ENCODE measurements around the gene PBX3. TPM values are rescaled to one million over a fixed set of nuclear protein-coding genes. Genes with fewer than 3 reads are reported as not detected.

The PBX3 gene
- total RNA-seq, 2 donors from 2014 or later, result 16.9 to 17.6 TPM

GRCh38 chr9:125974705-125975104, 227.5 kb downstream of the PBX3 start:
- peaks cover 2 to 5% of the 10 kb centered on the region in 2 donors for H3K36me3 Mint-ChIP-seq
- peaks cover 5 to 10% of the 10 kb centered on the region in 2 donors for H3K9me3 Mint-ChIP-seq
- no peak for ATAC-seq
- DNase-seq (ENCODE audit: low spot score in 2 of 2), result no peak
- no peak overlapping the region for H3K27ac Mint-ChIP-seq

GRCh38 chr9:125977223-125977622, 230.1 kb downstream of the PBX3 start:
- Mint-ChIP-seq H3K27ac (no peak overlapping the region), H3K36me3 (peaks cover 9 to 12% of the 10 kb centered on the region in 2 donors), H3K9me3 (peaks cover 16% of the 10 kb centered on the region in 2 donors)
- ATAC-seq (no peak), DNase-seq (ENCODE audit: low spot score in 2 of 2) (no peak)

- Mint-ChIP-seq H3K27ac (no peak overlapping the region), H3K36me3 (peaks cover 9 to 12% of the 10 kb centered on the region in 2 donors), H3K9me3 (peaks cover 16% of the 10 kb centered on the region in 2 donors)
- DNase-seq (ENCODE audit: low spot score in 2 of 2) (no peak), ATAC-seq (no peak)
Observed at GRCh38 chr9:125979383-125979782, 232.2 kb downstream of the PBX3 start.

- Mint-ChIP-seq H3K36me3 (peaks cover 9 to 12% of the 10 kb centered on the region in 2 donors), H3K9me3 (peaks cover 16 to 23% of the 10 kb centered on the region in 2 donors), H3K27ac (no peak overlapping the region)
- no peak for ATAC-seq
- DNase-seq (ENCODE audit: low spot score in 2 of 2), result no peak
Observed at GRCh38 chr9:125982798-125983406, 235.7 kb downstream of the PBX3 start.

- peaks cover 9 to 12% of the 10 kb centered on the region in 2 donors for H3K36me3 Mint-ChIP-seq
- H3K9me3 Mint-ChIP-seq, result peaks cover 13 to 23% of the 10 kb centered on the region in 2 donors
- H3K27ac Mint-ChIP-seq, result no peak overlapping the region
- no peak for ATAC-seq
- no peak for DNase-seq (ENCODE audit: low spot score in 2 of 2)
Observed at GRCh38 chr9:125983681-125984080, 236.5 kb downstream of the PBX3 start.

GRCh38 chr9:125984461-125984860, 237.3 kb downstream of the PBX3 start:
- Mint-ChIP-seq H3K27ac (no peak overlapping the region), H3K9me3 (peaks cover 8 to 20% of the 10 kb centered on the region in 2 donors), H3K36me3 (peaks cover 9% of the 10 kb centered on the region in 2 donors)
- no peak for DNase-seq (ENCODE audit: low spot score in 2 of 2)
- no peak for ATAC-seq

GRCh38 chr9:125985142-125985997, 238.2 kb downstream of the PBX3 start:
- ATAC-seq, result no peak
- peaks cover 0 to 11% of the 10 kb centered on the region in 2 donors for H3K9me3 Mint-ChIP-seq
- DNase-seq (ENCODE audit: low spot score in 2 of 2), result no peak
- H3K27ac Mint-ChIP-seq, result peak overlapping the region in 1 of 2 donors; percentile 2
- H3K36me3 Mint-ChIP-seq, result peaks cover under 1% of the 10 kb centered on the region in 2 donors

GRCh38 chr9:125985998-125986655, 239.0 kb downstream of the PBX3 start:
- Mint-ChIP-seq H3K9me3 (peaks cover 0 to 8% of the 10 kb centered on the region in 2 donors), H3K27ac (no peak overlapping the region), H3K36me3 (no peaks in the 10 kb centered on the region)
- peak in 1 of 2 donors; percentile 35 for DNase-seq (ENCODE audit: low spot score in 2 of 2)
- no peak for ATAC-seq

- Mint-ChIP-seq H3K9me3 (peaks cover 0 to 7% of the 10 kb centered on the region in 2 donors), H3K27ac (no peak overlapping the region), H3K36me3 (no peaks in the 10 kb centered on the region)
- no peak for ATAC-seq
- no peak for DNase-seq (ENCODE audit: low spot score in 2 of 2)
Observed at GRCh38 chr9:125986966-125987365, 239.8 kb downstream of the PBX3 start.

GRCh38 chr9:125987420-125987819, 240.2 kb downstream of the PBX3 start:
- DNase-seq (ENCODE audit: low spot score in 2 of 2) (peak in 1 of 2 donors; percentile 31), ATAC-seq (no peak)
- H3K9me3 Mint-ChIP-seq, result peaks cover 0 to 7% of the 10 kb centered on the region in 2 donors
- H3K27ac Mint-ChIP-seq, result no peak overlapping the region
- H3K36me3 Mint-ChIP-seq, result no peaks in the 10 kb centered on the region

GRCh38 chr9:125988479-125989050, 241.4 kb downstream of the PBX3 start:
- no peak for ATAC-seq
- H3K36me3 Mint-ChIP-seq, result no peaks in the 10 kb centered on the region
- no peak overlapping the region for H3K27ac Mint-ChIP-seq

GRCh38 chr9:125989090-125989501, 241.9 kb downstream of the PBX3 start:
- H3K36me3 Mint-ChIP-seq, result no peaks in the 10 kb centered on the region
- DNase-seq (ENCODE audit: low spot score in 2 of 2) (peak in 1 of 2 donors; percentile 49), ATAC-seq (no peak)
- peaks cover 0 to 7% of the 10 kb centered on the region in 2 donors for H3K9me3 Mint-ChIP-seq
- H3K27ac Mint-ChIP-seq, result no peak overlapping the region

More at GRCh38 chr9:125988479-125989050, 241.4 kb downstream of the PBX3 start:
- peak in 1 of 2 donors; percentile 28 for DNase-seq (ENCODE audit: low spot score in 2 of 2)
- H3K9me3 Mint-ChIP-seq, result peaks cover 0 to 7% of the 10 kb centered on the region in 2 donors

GRCh38 chr9:125989524-125990180, 242.5 kb downstream of the PBX3 start:
- no peak overlapping the region for H3K27ac Mint-ChIP-seq
- DNase-seq (ENCODE audit: low spot score in 2 of 2), result peak in 1 of 2 donors; percentile 33
- peaks cover 0 to 7% of the 10 kb centered on the region in 2 donors for H3K9me3 Mint-ChIP-seq
- no peak for ATAC-seq
- H3K36me3 Mint-ChIP-seq, result no peaks in the 10 kb centered on the region

GRCh38 chr9:125990186-125990792, 243.1 kb downstream of the PBX3 start:
- Mint-ChIP-seq H3K36me3 (no peaks in the 10 kb centered on the region), H3K9me3 (peaks cover 0 to 2% of the 10 kb centered on the region in 2 donors), H3K27ac (no peak overlapping the region)
- DNase-seq (ENCODE audit: low spot score in 2 of 2) (peak in 1 of 2 donors; percentile 31), ATAC-seq (no peak)

- no peak overlapping the region for H3K27ac Mint-ChIP-seq
- H3K9me3 Mint-ChIP-seq, result no peaks in the 10 kb centered on the region
- H3K36me3 Mint-ChIP-seq, result no peaks in the 10 kb centered on the region
- DNase-seq (ENCODE audit: low spot score in 2 of 2), result peak in 1 of 2 donors; percentile 34
- ATAC-seq, result no peak
Observed at GRCh38 chr9:125990793-125991220, 243.6 kb downstream of the PBX3 start.

Measured in activated naive CD4-positive, alpha-beta T cell treated with anti-CD3 and anti-CD28 coated beads, Interleukin-2, amount 50 U/mL, for 72 hours (primary cell).